NCI-H1092 treated with DMSO at 0.1 percent for 48 hours (cell line): ENCODE measurements around the gene HES5.

ENCODE experiments used
- DNase-seq: peaks from one replicate; lab custom pipeline; 2025; lab: John Stamatoyannopoulos, UW

HES5 gene

DNA sequence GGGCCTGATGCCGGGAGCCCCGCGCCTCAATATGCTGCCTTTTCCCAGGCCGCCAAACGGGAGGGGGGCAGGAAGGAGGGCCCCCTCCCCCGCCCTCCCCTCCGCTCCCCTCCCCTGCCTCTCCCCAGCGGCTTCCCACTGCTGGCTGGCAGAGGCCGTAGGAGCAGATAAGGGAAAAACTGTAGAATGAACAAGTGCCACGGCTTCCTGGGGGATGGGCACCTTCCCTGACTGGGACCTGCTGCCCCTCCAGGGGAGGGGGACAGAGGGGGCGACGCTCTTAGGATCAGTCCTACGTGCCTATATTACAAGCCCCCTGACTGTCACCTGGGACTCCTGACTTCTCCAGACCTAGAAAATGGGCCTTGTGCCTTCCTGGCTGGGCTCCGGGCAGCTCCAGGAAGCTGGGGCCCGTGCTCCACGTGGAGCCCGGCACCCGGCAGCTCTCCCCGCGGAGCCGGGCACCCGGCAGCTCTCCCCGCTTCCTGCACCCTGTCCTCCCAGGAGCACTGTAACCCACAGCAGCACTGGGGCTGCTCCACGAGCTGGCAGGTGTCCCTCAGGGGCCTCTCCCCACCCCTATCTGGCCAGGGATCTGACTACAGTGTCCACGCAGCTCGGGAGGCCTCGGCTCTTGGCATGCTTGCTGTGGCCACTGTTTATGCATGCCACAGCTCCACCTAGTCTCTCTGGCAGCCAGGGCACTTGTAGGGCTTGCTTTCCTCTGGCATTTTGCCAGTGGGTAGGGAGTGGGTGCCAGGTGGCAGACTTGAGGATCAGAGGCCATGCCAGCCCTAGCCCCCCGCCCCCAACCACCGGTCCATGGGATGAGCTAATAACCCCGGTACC is 674 bp upstream of the HES5 start:
- DNase-seq = no peak

GRCh38 chr1:2528966-2529783 is 888 bp downstream of the HES5 start:
- no peak for DNase-seq

DNA sequence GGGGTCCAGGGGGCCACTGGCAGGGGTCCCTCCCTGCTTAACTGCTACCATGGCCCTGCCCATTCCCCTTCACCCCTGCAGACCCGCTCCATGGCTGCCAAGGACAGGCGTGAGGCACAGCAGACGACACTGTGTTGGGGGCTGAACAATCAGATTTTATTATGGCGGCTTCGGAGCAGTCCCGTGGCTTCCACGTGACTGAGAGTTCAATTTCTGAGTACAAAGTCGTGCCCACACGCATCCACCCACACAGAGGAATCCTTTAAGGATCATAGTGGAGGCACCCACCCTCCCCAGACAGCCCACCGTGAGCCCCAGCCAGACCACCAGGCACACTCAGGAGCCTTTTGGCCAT is 1.5 kb downstream of the HES5 start:
- no peak for DNase-seq

GRCh38 chr1:2528016-2528415 is 2.0 kb downstream of the HES5 start:
- no peak for DNase-seq

DNA sequence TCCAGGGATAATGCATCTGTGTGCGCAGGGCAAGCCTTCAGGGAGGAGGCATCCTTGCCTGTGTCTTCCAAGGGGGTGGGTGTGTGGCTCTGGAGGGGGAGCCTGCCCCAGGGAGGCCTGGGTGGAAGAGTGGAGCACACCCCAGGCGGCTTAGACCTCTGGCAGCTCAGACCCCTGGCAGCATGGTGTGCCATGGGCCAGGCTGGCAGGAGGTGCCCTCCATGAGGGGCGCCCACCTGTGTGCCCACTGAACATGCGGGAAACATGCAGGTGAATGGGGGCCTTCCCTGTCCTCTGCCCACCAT is 2.6 kb downstream of the HES5 start:
- DNase-seq = no peak

GRCh38 chr1:2526824-2527555 is 3.1 kb downstream of the HES5 start:
- peak; percentile 17 for DNase-seq

- peak; percentile 81 for DNase-seq
These were observed 3.9 kb downstream of the HES5 start, which contains the start of gene PANK4 for GRCh38 chr1:2525920-2526823. PANK4 (minus strand) TSS chr1:2526596; CDS start chr1:2526587, 9 bp downstream.

DNA sequence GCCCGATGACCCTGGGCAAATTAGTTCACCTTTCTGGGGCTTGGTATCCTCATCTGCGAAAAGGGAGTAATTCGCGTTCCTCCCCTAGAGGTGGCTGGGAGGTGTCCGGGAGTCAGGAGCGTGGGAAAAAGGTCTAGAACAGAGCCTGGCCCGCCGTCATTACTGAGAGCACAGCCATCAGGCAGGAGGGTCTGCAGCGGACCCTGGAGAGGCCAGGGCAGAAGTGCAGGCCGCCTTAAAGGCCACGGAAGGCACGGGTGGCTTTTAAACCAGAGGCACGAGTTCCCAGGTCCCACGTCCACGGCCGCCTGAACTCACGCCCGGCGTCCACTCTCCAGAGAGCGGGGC is 4.5 kb downstream of the HES5 start:
- no peak for DNase-seq

DNA sequence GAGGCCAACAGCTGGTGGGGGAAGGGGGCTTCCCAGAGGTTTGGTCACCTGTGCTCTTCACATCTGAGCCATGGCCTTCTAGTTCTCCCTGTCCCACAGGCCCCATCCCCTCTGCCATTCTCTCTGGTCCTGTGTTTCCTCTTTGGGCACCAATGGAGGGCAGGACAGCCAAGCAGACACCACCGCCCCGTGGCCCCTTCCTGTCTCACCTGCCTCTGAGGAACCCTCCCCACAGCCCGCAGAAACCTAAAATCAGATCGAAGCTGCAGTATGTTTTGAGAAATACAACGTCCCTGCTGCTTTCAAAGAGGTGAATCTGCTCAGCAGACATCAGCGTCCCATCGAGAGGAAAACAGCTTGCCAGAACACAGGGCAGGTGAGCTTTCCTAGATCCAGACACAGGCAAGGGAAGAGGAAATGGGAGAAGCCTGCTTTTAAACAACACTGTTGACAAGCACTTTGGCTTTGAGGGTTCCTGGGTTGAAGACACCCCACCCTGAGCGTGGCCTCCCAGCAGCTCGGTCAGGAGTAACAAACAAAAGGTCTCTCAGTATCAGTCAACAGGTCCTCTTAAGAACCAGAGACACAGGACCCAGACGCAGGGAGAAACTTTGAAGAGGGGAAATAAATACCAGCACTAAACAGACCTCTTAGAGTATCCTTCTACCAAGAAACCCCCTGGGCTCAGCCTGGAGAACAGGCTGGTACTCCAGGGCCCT is 6.0 kb downstream of the HES5 start:
- no peak for DNase-seq

GRCh38 chr1:2523191-2523890 is 6.7 kb downstream of the HES5 start:
- no peak for DNase-seq

- DNase-seq = no peak
These were observed 7.8 kb downstream of the HES5 start for GRCh38 chr1:2522230-2522629.

GRCh38 chr1:2520806-2521205 is 9.3 kb downstream of the HES5 start:
- no peak for DNase-seq

GRCh38 chr1:2520206-2520605 is 9.9 kb downstream of the HES5 start:
- DNase-seq = no peak

GRCh38 chr1:2519729-2520128 is 10.3 kb downstream of the HES5 start:
- DNase-seq = no peak

DNA sequence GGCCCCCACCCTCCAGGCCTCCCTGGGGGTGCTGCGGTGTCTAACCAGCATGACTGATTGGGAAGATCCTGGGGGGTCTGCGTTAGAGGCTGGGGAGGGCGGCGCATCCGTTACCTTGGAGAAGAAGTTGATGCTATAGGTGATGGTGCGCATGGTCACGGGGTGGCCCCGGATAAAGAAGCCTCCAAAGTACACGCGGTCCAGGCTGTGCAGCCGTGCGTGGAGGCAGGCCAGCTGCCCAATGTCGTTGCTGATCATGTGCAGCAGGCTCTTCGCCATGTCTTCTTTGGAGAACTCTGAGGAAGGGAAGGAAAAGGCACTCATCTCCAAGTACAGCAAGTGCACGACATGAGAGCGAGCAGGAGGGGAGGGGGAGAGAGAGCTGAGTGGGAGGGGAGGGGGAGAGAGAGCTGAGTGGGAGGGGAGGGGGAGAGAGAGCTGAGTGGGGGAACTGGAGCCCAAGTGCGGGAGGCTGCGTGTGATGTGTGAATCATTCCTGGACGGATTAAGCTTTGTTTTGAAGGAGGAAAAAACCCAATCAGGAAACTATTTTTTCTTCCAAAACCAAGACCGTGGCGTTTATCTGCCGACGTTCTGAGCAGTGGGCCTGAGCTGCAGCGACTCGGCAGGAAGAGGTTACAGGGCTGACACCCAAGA is 10.9 kb downstream of the HES5 start:
- no peak for DNase-seq

DNA sequence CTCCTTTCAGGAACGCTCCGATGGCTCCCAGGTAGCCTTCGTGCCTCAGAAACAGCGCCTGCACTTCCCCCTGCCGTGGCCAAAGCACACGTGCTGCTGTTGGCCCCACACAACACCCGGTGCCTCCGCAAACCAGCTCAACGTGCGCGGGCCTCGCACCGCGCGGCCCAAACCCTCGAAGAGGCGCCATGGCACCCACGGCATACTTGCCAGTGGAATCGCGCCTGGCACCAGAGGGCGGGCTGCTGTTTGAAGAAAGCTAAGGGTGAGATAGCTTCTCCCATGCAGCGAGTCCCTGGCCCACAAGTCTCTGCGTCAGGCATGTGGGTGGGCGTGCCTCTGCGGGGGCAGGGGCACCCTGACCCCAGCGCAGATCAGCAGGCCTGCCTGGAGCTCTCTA is 11.5 kb downstream of the HES5 start:
- DNase-seq = no peak

GRCh38 chr1:2517966-2518365 is 12.1 kb downstream of the HES5 start:
- DNase-seq = no peak

- DNase-seq = no peak
These were observed 13.1 kb downstream of the HES5 start for GRCh38 chr1:2516946-2517345.

DNA sequence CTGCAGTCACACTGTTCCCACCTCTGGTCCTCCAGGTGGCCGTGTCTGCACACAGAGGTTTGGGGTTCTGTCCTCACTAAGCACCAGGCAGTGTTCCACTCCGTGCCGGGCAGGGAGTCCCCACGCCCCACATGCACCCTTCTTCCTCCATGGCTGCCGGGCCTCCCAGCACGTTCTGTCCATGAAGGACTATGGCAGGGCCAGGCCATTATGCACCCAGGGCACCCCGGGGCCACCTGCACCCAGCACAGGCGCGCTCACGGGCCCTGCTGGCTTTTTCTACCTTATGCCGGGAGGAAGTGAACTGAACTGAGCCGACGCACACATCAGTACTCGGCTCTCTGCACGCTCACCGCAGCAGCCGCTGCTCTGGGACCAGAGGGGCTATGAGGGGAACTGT is 13.9 kb downstream of the HES5 start:
- DNase-seq = no peak

DNA sequence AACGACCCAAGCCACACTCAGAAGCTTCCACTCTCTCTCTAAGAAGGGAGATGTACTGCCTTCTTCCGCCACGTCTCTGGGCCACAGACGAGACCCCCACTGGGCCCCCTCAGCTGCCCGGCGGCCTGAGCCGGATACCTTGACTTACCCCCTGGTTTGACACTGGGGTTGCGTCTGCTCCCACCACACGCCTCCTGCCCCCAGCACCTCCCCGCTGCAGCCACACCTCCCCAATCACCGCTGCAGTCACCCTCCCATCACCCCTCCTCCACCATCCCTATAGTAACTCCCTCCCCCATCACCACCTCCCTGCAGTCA is 14.3 kb downstream of the HES5 start:
- no peak for DNase-seq
